ENCODE measurements around the gene NKAIN4.

The NKAIN4 gene

GRCh38 chr20:63296531-63297299 is 42.5 kb upstream of the NKAIN4 start:
- no peak overlapping the region for H3K4me3 ChIP-seq (replicated peaks in 1 of 2; ENCODE audit: low read depth in 2 of 2, low read length in 2 of 2)
- TF ChIP-seq CTCF (IDR thresholded peaks at IDR 0.05; ENCODE audit: low read depth, low read length) = no peak
- no peak for DNase-seq (ENCODE audit: low read depth in 2 of 2)

- no peak for TF ChIP-seq CTCF (IDR thresholded peaks at IDR 0.05; ENCODE audit: low read depth, low read length)
- H3K4me3 ChIP-seq (replicated peaks in 1 of 2; ENCODE audit: low read depth in 2 of 2, low read length in 2 of 2) = no peak overlapping the region
- DNase-seq (ENCODE audit: low read depth in 2 of 2) = no peak
Measured at GRCh38 chr20:63295846-63296245, 41.6 kb upstream of the NKAIN4 start.

GRCh38 chr20:63295422-63295821 is 41.2 kb upstream of the NKAIN4 start:
- no peak for DNase-seq (ENCODE audit: low read depth in 2 of 2)
- H3K4me3 ChIP-seq (replicated peaks in 1 of 2; ENCODE audit: low read depth in 2 of 2, low read length in 2 of 2) = no peak overlapping the region
- TF ChIP-seq CTCF (IDR thresholded peaks at IDR 0.05; ENCODE audit: low read depth, low read length) = no peak

- DNase-seq (ENCODE audit: low read depth in 2 of 2) = no peak
- H3K4me3 ChIP-seq (replicated peaks in 1 of 2; ENCODE audit: low read depth in 2 of 2, low read length in 2 of 2) = no peak overlapping the region
- no peak for TF ChIP-seq CTCF (IDR thresholded peaks at IDR 0.05; ENCODE audit: low read depth, low read length)
Measured at GRCh38 chr20:63295018-63295417, 40.8 kb upstream of the NKAIN4 start.

- H3K4me3 ChIP-seq (replicated peaks in 1 of 2; ENCODE audit: low read depth in 2 of 2, low read length in 2 of 2) = no peak overlapping the region
- no peak for DNase-seq (ENCODE audit: low read depth in 2 of 2)
- TF ChIP-seq CTCF (IDR thresholded peaks at IDR 0.05; ENCODE audit: low read depth, low read length) = no peak
Measured at GRCh38 chr20:63294536-63294900, 40.3 kb upstream of the NKAIN4 start.

GRCh38 chr20:63293871-63294535 is 39.7 kb upstream of the NKAIN4 start:
- H3K4me3 ChIP-seq (replicated peaks in 1 of 2; ENCODE audit: low read depth in 2 of 2, low read length in 2 of 2) = no peak overlapping the region
- no peak for TF ChIP-seq CTCF (IDR thresholded peaks at IDR 0.05; ENCODE audit: low read depth, low read length)
- no peak for DNase-seq (ENCODE audit: low read depth in 2 of 2)

Data from cardiac fibroblast (primary cell).